Mesenteric fat pad (tissue), 1 donor: ENCODE results near the gene SNRPA1. TPM values are rescaled to one million over a fixed set of nuclear protein-coding genes. Genes with fewer than 3 reads are reported as not detected.
"Not testable (repeated sequence)": the region's sequence is repeated elsewhere in the genome, so short reads cannot be mapped to it uniquely, and the experiment has no call there.

Experiments used
- DNase-seq: peaks from one replicate; pipeline ENCODE4 v3.0.0-alpha.2; 2020; ENCODE audit warnings: low spot score
- long read RNA-seq: library from polyadenylated mRNA; unstranded; transcript quantifications from one replicate; pipeline ENCODE4 v2.0.0, GENCODE V29; 2020
- total RNA-seq: library from RNA; stranded (reverse); fragmentation: NEBNext Ultra II Directional; extraction: Animal tissue kit (Norgen Biotek cat#: 25700); gene quantifications from one replicate; pipeline ENCODE4 v1.2.1, GENCODE V29; 2021
- donor health status: DM: yes; HTN: yes; CAD: no.

SNRPA1 gene
- total RNA-seq, result 40.8 TPM
- long read RNA-seq, transcript SNRPA1-205 (7 exons, 2,108 nt), result minor isoform, 23 of 75 reads
- long read RNA-seq, transcript SNRPA1-201 (9 exons, 1,055 nt), result major isoform, 29 of 75 reads
- long read RNA-seq, partial matches to known transcripts, result 9 of 75 reads
- long read RNA-seq, other reads (novel, unspliced or antisense), result 6 of 75 reads

DNA sequence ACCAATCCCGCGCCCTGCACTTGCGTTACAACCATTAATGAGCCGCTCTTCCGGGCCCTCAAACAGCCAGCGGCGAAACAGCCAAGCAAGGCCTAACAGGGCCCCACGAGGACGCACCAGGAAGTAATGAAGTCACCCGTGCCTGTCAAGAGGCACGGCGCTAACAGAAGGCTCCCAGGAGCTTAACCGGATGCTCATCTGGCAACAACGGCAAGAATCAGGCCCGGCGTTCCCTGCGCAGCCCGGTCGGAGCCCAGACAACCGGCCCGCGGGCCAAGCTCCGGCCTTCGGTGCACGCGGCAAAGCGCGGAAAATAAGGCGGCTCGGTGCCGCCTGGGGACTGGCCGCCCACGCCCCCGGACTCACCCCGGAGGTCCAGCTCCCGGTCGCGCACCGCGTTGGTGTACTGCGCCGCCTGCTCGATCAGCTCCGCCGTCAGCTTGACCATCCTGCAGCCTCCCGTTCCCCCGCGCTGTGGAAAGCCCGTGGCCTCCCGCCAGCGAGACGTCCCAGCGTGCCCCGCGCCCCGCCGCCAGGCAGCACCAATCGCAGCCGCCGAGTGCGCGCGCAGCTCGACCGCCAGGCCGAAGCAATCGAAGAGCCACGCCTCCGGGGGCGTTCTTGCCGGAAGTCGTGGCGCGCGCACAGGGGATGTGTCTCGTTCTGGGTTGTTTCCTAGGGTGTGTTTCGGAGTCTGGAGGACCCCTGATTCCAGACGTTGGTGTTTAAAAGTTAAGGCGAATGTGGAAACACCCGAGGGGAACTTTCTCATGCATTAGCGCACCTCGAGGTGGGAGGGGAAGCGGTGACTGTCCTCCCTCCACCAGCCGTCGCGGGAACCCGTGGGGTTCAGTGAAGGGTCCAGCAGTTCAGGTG lies at the start of gene SNRPA1:
SNRPA1 (minus strand) TSS at position 518 of the 876 bp plus-strand sequence; CDS start at position 448, 70 bp downstream.
- DNase-seq, result peak; percentile 100

DNA sequence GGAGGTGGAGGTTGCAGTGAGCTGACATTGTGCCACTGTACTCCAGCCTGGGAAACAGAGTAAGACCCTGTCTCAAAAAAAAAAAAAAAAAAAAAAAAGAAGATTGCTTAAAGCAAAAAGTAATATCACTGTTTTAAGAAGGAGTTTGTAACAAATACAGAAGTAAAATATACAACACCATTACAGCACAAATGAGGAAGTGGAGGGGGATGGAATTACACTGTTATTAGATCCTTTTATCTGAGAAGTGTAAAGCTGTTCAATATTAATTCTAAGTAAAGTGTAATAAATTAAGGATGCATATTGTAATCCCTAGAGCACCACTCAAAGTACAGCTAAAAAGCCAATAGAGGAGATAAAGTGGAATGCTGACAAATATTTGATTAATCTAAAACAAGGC lies 47.0 kb upstream of the SNRPA1 start:
- no peak for DNase-seq

DNA sequence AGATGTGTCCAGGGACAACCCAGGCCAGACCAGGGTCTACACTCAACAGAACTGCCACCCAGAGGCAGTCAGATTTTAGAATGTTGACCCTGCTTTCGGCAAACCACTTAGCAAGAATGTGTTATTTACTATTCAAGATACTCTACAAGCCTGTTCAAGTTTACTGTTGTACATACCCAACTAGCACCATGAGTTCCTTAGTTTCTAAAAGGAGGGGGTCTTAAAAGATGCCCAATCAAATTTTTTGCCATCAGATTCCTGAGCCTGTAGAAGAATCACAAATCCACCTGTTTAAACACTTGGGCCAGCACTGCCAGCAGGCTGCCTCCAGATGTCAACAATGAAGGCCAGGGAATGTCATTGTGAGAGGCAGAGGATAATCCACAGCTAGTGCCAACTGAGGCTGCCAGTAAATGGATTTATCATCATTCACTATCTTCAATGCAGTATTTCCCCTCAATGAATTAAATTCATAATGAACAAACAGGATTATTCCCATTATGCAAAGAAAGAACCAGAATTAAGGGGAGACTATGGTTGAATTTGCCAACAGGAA lies 43.5 kb upstream of the SNRPA1 start:
- DNase-seq, result no peak

DNA sequence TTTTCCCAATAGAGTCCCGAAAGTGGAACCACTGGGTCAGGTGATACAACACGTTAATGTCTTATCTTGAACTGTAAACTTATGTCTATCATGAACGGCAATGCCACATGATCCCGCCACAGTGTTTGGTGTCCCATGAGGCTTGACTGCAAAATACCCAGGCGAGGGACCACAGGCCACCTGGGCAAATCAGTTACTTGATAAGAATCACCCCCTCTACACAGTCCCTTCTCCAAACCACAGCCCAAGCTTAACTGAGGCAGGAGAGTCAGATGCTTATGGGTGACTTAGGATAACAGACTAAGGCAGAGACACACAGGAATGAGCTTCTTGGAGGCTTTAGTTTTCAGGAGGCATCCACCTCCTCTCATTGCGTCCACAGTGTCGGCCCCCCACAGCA lies 42.9 kb upstream of the SNRPA1 start:
- DNase-seq, result no peak

DNA sequence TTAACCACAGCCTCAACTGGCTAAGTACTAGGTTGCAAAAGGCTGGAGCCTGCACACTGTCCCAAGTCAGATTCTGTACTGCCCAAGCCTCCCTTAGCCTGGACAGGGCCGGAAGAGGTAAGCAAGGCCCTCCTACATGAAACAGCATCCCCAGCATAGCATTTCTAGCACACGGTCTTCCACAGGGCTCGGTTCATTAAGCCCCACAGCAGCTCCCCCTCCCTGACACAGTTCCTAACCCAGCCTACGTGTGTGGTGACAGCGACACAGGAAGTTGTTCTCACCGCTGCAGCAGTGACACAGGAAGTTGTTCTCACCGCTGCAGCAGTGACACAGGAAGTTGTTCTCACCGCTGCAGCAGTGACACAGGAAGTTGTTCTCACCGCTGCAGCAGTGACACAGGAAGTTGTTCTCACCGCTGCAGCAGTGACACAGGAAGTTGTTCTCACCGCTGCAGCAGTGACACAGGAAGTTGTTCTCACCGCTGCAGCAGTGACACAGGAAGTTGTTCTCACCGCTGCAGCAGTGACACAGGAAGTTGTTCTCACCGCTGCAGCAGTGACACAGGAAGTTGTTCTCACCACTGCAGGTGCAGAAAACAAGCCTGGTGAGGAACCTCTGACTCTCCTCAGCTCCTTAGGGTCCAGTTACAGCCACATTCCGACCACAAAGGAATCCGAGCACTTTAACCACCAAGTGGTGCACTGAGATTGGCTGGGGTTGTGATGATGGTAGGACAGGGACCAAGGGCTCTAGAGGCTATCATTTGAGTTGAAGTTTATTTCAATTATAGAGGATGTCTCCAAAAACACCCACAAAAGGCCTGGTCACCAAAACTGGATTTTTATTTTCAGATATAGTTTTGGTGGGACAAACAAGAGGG lies 39.1 kb upstream of the SNRPA1 start:
- not testable (repeated sequence) for DNase-seq

DNA sequence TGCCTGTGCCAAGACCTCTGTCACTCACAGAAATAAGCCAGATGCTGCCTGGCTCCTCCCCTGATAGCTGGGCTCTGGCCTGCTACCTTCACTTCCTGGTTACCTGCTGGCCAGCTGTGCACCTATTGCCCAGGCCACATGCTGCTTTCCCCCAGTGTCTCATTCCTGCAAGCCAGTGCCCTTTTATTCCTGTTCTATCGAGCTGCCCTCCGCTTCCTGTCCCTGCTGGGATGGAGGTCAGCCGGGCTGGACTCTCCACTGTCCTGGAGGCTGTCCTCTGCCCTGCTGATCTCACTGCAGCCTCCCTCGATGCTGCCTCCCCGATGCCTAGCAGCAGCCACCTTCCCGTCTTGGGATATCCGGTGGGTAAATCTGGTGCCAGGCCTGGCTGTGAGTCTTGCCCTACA lies 37.0 kb upstream of the SNRPA1 start:
- no peak for DNase-seq

DNA sequence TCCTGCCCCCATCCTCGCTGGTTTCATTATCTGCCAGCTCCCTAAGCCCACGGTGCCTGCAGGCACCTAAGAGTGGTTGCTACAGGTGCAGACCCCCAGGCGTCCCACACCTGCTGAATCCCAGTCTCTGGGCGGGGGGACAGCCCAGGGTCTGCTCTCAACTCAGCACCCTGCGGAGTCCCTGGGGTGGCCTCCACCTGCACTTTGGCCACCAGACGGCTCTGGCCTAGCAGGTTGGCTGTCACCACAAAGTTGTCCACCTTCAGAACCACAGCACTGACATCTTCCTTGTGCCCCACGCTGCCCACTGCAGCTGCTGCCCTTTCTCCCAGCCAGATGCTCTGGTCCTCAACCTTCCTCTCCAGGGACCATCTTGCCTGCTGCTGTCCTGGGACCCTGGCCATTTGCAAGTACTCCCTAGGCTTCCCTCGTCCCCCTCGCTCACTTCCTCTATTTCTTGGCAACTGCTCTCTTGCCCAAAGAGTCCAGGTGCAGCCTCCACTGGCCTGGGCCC lies 34.9 kb upstream of the SNRPA1 start:
- no peak for DNase-seq

DNA sequence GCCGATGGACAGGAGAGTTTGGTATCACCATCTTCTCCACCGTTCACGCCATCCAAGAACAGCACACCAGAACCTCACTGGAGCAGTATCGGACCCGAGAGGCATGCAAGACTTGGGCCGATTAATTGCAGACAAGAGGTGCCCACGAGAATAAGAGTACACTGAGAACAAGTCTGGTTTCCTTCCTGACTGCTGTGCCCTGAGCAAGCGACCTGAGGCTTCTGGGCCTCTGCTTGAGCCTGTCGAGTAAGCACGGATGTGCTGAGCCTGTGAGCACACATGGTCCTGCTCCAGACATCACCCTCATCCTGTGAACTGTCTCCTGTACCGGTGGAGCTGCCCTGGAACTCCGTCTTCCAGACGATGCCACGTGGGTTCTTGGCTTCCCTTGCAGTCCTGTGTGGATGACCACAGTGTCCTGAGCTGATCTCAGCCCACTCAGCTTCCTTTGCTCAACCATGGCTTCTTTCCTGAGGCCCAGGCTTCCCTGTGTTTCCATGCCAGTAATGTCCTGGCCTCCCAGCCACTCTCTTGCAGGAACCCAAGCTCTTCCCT lies 34.3 kb upstream of the SNRPA1 start:
- no peak for DNase-seq

DNA sequence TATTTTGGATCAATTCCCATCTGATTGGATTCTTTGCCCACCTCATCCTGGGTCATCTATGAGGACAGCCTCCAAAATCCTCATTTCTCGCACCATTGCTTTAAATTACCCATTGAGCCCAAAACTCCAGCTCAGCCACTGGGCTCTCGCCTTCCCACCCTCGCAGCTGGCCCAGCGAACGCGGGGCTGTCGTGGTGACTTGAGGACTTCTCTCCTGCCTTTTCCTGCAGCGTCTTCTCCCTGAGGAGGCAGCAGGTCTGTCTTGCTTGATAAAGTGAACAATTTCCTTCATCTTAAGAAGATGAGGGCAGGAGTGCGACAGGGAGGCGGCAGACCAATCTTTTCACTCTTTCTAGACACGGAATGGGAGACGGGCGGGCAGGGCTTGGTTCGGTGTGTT lies 33.0 kb upstream of the SNRPA1 start:
- no peak for DNase-seq

DNA sequence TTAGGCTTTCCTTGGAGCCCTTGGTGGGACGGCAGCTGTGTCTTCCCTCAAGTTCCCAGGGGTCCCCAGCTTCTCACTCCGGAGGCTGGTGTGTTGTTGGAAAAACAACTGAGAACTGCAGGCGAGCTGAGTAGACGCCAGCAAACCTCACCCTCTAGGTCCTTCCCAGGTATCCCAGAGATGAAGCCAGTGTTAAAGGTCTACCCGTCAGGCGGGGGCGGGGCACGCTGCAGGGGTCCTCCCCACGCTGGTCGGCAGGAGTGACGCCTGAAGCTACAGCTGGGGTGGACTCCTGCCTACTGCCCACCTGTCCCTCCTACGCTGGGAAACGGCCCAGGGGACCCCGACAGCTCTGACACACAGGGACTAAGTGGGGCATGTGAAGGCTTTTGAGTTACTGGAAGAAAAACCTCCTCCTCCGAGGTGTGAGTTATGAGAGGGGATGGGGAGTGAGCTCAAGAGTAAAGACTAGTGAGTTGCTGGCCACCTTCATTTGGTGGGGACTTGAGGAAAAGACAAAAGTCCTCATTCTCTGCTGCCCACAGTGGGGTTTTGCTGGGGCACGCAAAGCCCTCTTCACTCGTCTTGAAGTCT lies 32.2 kb upstream of the SNRPA1 start:
- DNase-seq, result no peak

DNA sequence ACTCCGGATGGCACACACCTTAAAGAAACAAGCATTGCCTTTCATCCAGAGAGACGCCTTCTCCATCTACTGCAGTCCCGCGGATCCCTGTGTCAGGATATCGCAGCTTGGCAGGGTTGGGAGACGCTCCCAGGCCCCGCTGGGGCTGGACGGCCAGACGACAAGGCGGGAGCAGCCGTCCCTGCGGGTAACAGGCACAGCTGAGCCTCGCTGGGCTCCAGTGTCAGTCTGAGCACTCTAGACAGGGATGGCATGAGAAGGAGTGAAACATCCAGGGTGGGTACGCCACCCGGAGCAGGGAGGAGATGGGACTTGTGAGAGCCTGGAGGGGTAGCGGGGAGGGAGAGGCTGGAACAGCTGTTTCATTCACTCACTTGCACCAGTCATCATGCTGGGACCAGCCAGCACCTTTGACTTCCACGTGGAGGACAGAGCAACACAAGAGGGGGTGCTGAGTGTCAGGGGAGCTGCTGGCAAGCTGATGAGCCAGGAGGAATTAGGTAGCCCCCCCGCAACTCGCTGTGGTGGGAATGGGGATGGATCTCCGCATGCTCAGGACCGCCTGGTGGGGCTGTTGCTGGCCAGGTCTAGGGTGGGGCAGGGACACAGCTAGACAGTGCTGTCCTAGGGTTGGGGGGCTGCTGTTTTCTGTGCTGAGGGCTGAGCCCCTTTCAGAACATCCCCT lies 31.6 kb upstream of the SNRPA1 start:
- DNase-seq, result no peak

DNA sequence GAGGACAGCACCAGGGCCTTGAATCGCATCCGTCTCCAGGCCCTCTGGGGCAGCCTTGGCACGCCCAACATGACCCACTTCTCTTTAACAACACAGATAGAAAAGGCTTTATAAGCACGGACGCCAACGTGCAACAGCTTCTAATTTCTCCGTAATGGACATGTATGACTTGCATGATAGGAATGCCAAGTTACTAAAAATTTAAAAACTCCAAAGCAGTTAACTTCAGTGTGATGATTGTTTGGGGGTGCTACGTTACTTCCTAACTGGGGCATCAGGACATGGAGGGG lies 30.9 kb upstream of the SNRPA1 start:
- DNase-seq, result no peak

DNA sequence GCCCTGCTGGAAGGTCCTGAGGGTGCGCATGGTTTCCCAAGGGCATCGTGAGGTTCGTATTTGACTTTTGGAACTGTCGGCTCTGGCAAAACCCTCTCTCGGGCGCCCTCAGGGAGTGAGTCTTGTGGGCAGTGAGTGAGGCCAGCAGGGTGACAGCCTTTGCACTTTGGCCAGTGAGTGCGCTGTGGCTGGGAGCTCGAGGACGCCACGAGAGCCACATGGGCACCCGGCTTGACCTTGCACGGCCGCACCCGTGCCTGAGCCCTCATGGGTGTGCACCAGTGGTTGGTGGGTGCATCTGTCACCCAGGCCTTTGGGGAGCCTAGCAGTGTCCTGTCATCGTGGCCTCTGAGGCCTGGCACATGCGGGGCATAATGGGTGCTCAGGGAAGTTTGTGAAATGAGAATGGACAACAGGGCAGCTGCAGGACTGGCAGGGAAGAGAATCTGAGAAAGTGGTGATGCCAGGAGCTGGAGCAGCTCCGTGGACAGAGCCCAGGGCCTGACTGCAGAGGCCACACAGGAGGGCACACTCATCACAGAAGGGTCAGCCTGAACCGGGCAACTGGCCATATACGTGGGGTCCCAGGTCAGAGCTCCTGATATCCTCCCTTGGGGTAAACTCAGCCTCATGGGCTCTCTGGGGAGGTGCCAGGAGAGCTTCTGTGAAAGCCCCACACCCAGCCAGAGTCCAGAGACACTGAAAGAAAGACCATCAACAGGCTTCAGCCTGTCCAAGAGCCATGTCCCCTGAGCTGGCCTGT lies 30.4 kb upstream of the SNRPA1 start:
- DNase-seq, result no peak

DNA sequence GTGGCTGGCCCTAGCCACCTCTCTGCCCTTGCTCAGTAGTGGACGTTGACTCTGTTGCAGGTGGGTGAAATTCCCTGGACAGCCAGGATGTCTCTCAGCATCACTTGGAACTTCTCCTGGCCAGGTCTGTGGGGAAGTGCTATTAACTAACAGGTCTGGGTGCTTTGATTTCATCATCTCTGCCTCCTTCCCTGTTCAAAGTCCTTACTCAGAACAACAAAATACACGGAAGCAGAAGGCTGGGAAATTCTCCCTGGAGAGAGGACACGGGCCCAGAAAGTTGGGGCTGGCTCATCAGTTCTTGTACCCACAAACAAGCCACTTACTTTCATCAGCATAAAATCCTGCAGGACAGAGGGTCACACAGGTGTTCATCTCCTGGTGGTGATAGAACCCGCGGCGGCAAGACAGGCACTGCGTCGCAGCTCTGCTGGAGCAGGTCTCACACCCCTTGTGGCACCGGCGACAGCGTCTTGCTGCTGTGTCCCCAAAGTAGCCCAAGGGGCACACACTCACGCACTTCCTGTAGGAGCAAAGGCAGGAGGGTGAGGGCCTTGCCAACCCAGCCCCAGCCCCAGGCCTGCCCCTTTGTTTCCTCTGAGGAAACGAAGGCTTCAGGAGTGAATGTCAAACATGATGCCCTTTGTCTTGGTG lies 29.6 kb upstream of the SNRPA1 start:
- DNase-seq, result no peak

DNA sequence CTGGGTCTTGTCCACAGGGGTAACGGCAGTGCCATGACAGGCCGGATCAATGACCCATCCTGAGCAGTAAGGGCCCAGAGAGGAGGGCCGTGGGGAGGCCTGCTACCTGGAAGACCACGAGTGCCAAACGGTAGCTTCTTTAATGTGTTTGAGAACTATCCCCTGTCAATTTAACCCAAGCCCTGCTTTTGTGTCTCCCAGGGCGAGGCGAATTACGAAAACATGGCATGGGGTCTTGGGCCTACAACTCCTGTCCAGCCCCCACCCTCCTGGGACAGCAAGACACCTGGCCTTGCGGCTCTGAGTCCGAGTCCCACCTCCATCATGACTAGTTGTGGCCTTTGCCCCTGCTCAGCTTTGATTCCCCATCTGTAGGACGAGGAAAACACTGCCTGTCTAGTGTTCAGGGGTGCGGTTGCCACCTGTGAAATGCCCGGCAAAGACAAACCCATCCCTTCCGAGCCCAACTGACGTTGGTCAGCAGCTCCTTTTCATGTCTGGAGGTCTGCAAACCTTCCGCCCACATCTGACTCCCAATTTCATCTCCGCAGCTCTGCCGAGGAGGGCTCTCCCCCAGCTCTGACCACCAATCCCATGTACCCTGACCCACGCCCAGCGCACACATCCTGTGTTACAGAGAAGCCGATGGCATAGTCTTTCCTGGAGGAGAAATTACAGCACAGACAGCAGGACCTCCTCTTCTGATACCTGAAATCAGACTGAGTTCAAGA lies 28.9 kb upstream of the SNRPA1 start:
- DNase-seq, result no peak

DNA sequence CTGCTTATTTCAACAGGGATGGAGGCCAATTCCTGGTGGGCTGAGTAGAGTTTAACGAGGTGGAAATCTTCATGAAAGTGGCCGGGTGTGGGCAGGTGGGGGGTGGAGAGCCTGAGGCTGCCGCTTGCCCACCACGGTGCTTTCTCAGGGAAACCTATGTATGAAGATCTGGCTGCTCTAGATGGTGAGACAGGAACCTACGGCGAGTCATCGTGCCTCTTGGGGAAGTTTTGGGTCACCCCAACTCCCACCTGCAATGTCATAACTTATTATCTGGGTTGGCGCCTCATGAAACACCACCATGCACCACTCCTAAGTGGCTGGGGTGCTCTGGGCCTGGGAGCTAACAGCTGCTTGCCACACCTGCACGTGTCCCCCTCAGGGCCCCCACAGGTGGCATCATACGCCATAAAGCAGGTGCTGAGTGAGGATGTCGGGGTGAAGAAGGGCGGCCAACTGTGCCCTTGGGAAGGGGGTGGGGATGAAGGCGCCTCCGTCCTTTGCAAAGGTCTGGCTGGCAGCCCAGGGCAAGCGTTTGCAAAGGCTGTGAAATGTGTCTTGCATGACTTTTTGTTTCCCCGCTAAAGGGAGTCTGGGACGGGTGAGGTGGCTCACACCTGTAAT lies 27.9 kb upstream of the SNRPA1 start:
- DNase-seq, result no peak

DNA sequence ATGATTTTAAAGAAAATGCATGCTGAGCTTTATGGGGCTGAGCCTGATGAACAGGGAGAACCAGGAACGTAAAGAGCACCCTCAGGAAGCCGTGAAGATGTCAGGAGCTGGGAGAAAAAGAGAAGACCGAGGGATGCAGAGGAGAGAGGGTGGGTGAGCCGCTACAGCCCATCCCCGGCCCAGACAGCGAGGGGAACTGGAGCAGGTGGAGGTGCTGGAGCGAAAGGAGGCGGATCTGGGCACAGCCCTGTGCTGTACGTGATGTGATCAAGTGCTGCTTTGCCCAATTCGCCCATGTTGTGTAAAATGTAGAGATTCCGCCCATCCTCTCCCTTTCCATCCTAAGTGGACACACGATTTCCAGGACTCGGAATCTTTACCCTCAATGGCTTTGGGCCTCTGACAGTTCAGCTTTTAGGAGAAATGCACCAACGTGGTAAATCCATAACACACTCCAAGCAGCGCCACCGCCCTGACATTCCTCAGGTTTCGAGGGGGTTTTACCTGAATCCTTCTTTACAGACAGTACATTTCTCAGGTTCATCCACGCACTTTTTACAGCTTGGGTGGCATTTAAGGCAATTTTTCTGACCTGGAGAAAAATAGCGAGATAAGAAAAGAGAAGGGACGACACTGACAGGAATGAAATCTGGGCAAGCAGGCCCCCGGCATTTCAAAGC lies 27.1 kb upstream of the SNRPA1 start:
- DNase-seq, result no peak
